H9 (cell line): Measurements from ENCODE around the gene OR5K4. TPM values are rescaled to one million over a fixed set of nuclear protein-coding genes. Genes with fewer than 3 reads are reported as not detected.

Source experiments
- DNase-seq: peaks from one replicate; pipeline ENCODE4 v3.0.0-alpha.2; 2017
- H2AFZ ChIP-seq: one replicate; pipeline ENCODE4 v1.6.1; 2013; ENCODE audit warnings: mild to moderate bottlenecking, low read length, control low read depth, moderate library complexity
- H2AK5ac ChIP-seq: 2 replicates; pipeline ENCODE4 v1.6.1; 2013; ENCODE audit warnings: low read length, control low read depth, mixed read lengths; ENCODE audit not compliant: insufficient read length
- H2BK120ac ChIP-seq: one replicate; pipeline ENCODE4 v1.6.1; 2013; ENCODE audit warnings: low read depth, mild to moderate bottlenecking, low read length, control low read depth, inconsistent platforms; ENCODE audit not compliant: poor library complexity, severe bottlenecking
- H2BK12ac ChIP-seq: 2 replicates; pipeline ENCODE4 v1.6.1; 2013; ENCODE audit warnings: low read length, control low read depth, mixed read lengths, low read depth; ENCODE audit not compliant: insufficient read length
- H2BK15ac ChIP-seq: 2 replicates; pipeline ENCODE4 v1.6.1; 2013; ENCODE audit warnings: low read depth, low read length, control low read depth
- H2BK20ac ChIP-seq: one replicate; pipeline ENCODE4 v1.6.1; 2013; ENCODE audit warnings: low read depth, mild to moderate bottlenecking, low read length, control low read depth, inconsistent platforms; ENCODE audit not compliant: poor library complexity, severe bottlenecking
- H2BK5ac ChIP-seq: 2 replicates; pipeline ENCODE4 v1.6.1; 2013; ENCODE audit warnings: low read length, control low read depth, mixed read lengths; ENCODE audit not compliant: insufficient read length
- H3K14ac ChIP-seq: 2 replicates; pipeline ENCODE4 v1.6.1; 2013; ENCODE audit warnings: low read length, control low read depth; ENCODE audit not compliant: insufficient read depth
- H3K18ac ChIP-seq: 2 replicates; pipeline ENCODE4 v1.6.1; 2013; ENCODE audit warnings: low read depth, mild to moderate bottlenecking, mixed read lengths, low read length, control low read depth; ENCODE audit not compliant: insufficient read length
- H3K23ac ChIP-seq: 2 replicates; pipeline ENCODE4 v1.6.1; 2013; ENCODE audit warnings: low read length, control low read depth, mixed read lengths, low read depth; ENCODE audit not compliant: insufficient read length
- H3K23me2 ChIP-seq: 2 replicates; pipeline ENCODE4 v1.6.1; 2013; ENCODE audit warnings: low read depth, mild to moderate bottlenecking, mixed read lengths, low read length, control low read depth; ENCODE audit not compliant: insufficient read length, poor library complexity, severe bottlenecking
- H3K27ac ChIP-seq: 2 replicates; pipeline ENCODE4 v1.5.1; 2013; ENCODE audit warnings: low read length, control low read depth, mixed read lengths, low read depth; ENCODE audit not compliant: insufficient read length
- H3K27me3 ChIP-seq: 2 replicates; pipeline ENCODE4 v1.6.1; 2013; ENCODE audit warnings: low read length, control low read depth, inconsistent platforms; ENCODE audit not compliant: insufficient read depth
- H3K4ac ChIP-seq: 2 replicates; pipeline ENCODE4 v1.6.1; 2013; ENCODE audit warnings: low read depth, mild to moderate bottlenecking, control low read depth, inconsistent platforms, low read length, moderate library complexity
- H3K4me1 ChIP-seq: 2 replicates; pipeline ENCODE4 v1.6.1; 2013; ENCODE audit warnings: low read length, control low read depth, inconsistent platforms; ENCODE audit not compliant: insufficient read depth
- H3K4me2 ChIP-seq: 2 replicates; pipeline ENCODE4 v1.6.1; 2013; ENCODE audit warnings: low read length, control low read depth, mixed read lengths; ENCODE audit not compliant: insufficient read length, insufficient read depth
- H3K56ac ChIP-seq: 2 replicates; pipeline ENCODE4 v1.6.1; 2013; ENCODE audit warnings: low read depth, mild to moderate bottlenecking, mixed read lengths, low read length, control low read depth; ENCODE audit not compliant: insufficient read length
- H3K79me1 ChIP-seq: 2 replicates; pipeline ENCODE4 v1.6.1; 2013; ENCODE audit warnings: low read depth, mild to moderate bottlenecking, moderate library complexity, low read length, control low read depth, inconsistent platforms; ENCODE audit not compliant: insufficient read depth, poor library complexity, severe bottlenecking
- H3K79me2 ChIP-seq: 2 replicates; pipeline ENCODE4 v1.6.1; 2013; ENCODE audit warnings: low read length, control low read depth, inconsistent platforms; ENCODE audit not compliant: insufficient read depth
- H3K9ac ChIP-seq: 2 replicates; pipeline ENCODE4 v1.6.1; 2013; ENCODE audit warnings: low read length, control low read depth, mixed read lengths; ENCODE audit not compliant: insufficient read length; ENCODE audit errors: extremely low read depth
- H3K9me3 ChIP-seq: one replicate; pipeline ENCODE4 v1.6.1; 2013; ENCODE audit warnings: low read depth, low read length, inconsistent platforms; ENCODE audit not compliant: control insufficient read depth
- H3T11ph ChIP-seq: one replicate; pipeline ENCODE4 v1.6.1; 2013; ENCODE audit warnings: mild to moderate bottlenecking, low read length, control low read depth, inconsistent platforms
- H4K20me1 ChIP-seq: one replicate; pipeline ENCODE4 v1.6.1; 2013; ENCODE audit not compliant: control insufficient read depth, insufficient read length, insufficient read depth
- H4K5ac ChIP-seq: 2 replicates; pipeline ENCODE4 v1.6.1; 2013; ENCODE audit warnings: low read depth, mild to moderate bottlenecking, mixed read lengths, low read length, control low read depth; ENCODE audit not compliant: insufficient read length
- H4K8ac ChIP-seq: replicated peaks from 2 replicates; pipeline ENCODE4 v1.6.1; 2013; ENCODE audit warnings: low read length, control low read depth, mixed read lengths, low read depth; ENCODE audit not compliant: insufficient read length
- H4K91ac ChIP-seq: 2 replicates; pipeline ENCODE4 v1.6.1; 2013; ENCODE audit warnings: low read depth, mild to moderate bottlenecking, moderate library complexity, mixed read lengths, low read length, control low read depth; ENCODE audit not compliant: insufficient read length
- H3K27ac Mint-ChIP-seq, 3 experiments: 2 replicates in 2 of 3; 3 replicates in 1 of 3; pipeline ENCODE4 v1.8.0; 2020 to 2021; ENCODE audit warnings: mixed read lengths in 3 of 3, mild to moderate bottlenecking in 1 of 3, moderate library complexity in 1 of 3
- H3K27me3 Mint-ChIP-seq: 2 replicates; pipeline ENCODE4 v1.8.0; 2021; ENCODE audit warnings: low read depth, mild to moderate bottlenecking, moderate library complexity, mixed read lengths
- H3K36me3 Mint-ChIP-seq, 3 experiments: 2 replicates in 2 of 3; 3 replicates in 1 of 3; pipeline ENCODE4 v1.8.0; 2020 to 2021; ENCODE audit warnings: low read depth in 3 of 3, mixed read lengths in 3 of 3; ENCODE audit not compliant: insufficient read depth in 1 of 3
- H3K4me1 Mint-ChIP-seq, 2 experiments: 2 replicates each; pipeline ENCODE4 v1.8.0; 2020; ENCODE audit warnings: mixed read lengths in 2 of 2
- H3K4me3 Mint-ChIP-seq, 2 experiments: 2 replicates in 1 of 2; 3 replicates in 1 of 2; pipeline ENCODE4 v1.8.0; 2020 to 2021; ENCODE audit warnings: mild to moderate bottlenecking in 2 of 2, mixed read lengths in 2 of 2, moderate library complexity in 1 of 2
- H3K9me3 Mint-ChIP-seq, 2 experiments: 2 replicates in 1 of 2; 3 replicates in 1 of 2; pipeline ENCODE4 v1.8.0; 2020; ENCODE audit warnings: mild to moderate bottlenecking in 2 of 2, mixed read lengths in 2 of 2, moderate library complexity in 1 of 2
- total RNA-seq: library from RNA; stranded (reverse); gene quantifications from 2 replicates; pipeline ENCODE4 v1.2.1, GENCODE V29; 2021
- TF ChIP-seq, protein P1 (sequence below): fragments of 200-600 bp; sonication (generic); conservative IDR thresholded peaks from 3 replicates; pipeline ENCODE4 v1.8.0; 2021; ENCODE audit warnings: antibody characterized with exemption, mild to moderate bottlenecking

OR5K4 gene
- total RNA-seq, 1 experiment from 2014 or later = not detected

DNA sequence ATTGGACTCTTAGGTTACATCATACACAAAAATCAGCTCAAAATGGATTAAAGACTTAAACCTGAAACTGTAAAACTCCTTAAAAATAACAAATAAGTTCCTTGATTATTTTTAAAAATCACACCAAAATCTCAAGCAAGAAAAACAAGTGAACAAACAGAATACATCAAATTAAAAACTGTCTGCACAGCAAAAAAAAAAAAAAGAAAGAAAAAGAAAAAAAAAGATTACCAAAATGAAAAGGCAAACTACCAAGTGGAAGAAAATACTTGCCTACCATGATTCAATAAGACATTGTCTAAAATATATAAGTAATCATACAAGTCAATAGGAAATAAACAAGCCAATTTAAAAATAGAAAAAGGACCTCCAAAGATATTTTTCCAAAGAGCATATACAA lies 17.5 kb downstream of the OR5K4 start:
- Histone ChIP-seq H2BK20ac (no peak overlapping the region), H3K79me2 (no peaks in the 10 kb centered on the region), H4K91ac (no peak overlapping the region), H2BK15ac (no peak overlapping the region), H4K5ac (no peak overlapping the region), H3K23me2 (no peaks in the 10 kb centered on the region), H3K79me1 (no peaks in the 10 kb centered on the region), H2AK5ac (no peak overlapping the region), H4K20me1 (no peaks in the 10 kb centered on the region), H2BK12ac (no peak overlapping the region), H2AFZ (no peak overlapping the region), H3K27ac (no peak overlapping the region), H3K23ac (no peak overlapping the region), H3K9me3 (no peaks in the 10 kb centered on the region), H3K18ac (no peak overlapping the region), H3K4me2 (no peak overlapping the region), H3K27me3 (no peaks in the 10 kb centered on the region), H3K9ac (no peak overlapping the region), H2BK5ac (no peak overlapping the region), H4K8ac (no peak overlapping the region), H3K4ac (no peak overlapping the region), H3K56ac (no peak overlapping the region), H3T11ph (no peak overlapping the region), H2BK120ac (no peak overlapping the region), H3K14ac (no peak overlapping the region), H3K4me1 (no peaks in the 10 kb centered on the region)
- H3K27ac Mint-ChIP-seq = no peak overlapping the region
- H3K4me3 Mint-ChIP-seq = no peak overlapping the region
- H3K36me3 Mint-ChIP-seq = no peaks in the 10 kb centered on the region
- no peaks in the 10 kb centered on the region for H3K4me1 Mint-ChIP-seq
- TF ChIP-seq, protein P1, sequence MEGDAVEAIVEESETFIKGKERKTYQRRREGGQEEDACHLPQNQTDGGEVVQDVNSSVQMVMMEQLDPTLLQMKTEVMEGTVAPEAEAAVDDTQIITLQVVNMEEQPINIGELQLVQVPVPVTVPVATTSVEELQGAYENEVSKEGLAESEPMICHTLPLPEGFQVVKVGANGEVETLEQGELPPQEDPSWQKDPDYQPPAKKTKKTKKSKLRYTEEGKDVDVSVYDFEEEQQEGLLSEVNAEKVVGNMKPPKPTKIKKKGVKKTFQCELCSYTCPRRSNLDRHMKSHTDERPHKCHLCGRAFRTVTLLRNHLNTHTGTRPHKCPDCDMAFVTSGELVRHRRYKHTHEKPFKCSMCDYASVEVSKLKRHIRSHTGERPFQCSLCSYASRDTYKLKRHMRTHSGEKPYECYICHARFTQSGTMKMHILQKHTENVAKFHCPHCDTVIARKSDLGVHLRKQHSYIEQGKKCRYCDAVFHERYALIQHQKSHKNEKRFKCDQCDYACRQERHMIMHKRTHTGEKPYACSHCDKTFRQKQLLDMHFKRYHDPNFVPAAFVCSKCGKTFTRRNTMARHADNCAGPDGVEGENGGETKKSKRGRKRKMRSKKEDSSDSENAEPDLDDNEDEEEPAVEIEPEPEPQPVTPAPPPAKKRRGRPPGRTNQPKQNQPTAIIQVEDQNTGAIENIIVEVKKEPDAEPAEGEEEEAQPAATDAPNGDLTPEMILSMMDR = no peak
- DNase-seq = no peak
- H3K27me3 Mint-ChIP-seq = no peaks in the 10 kb centered on the region
- no peaks in the 10 kb centered on the region; a peak in 1 of 5 replicates for H3K9me3 Mint-ChIP-seq
